ENCODE measurements around the gene BHLHE40. TPM values are rescaled to one million over a fixed set of nuclear protein-coding genes. Genes with fewer than 3 reads are reported as not detected.

The BHLHE40 gene
- total and polyA plus RNA-seq, 2 donors (not counting 1 experiment from before 2014, with no cell fraction given) = 16.7 to 28.4 TPM

- Histone ChIP-seq H3K4me3 (replicated peaks in 1 of 4; ENCODE audit: control extremely low read depth in 1 of 4, insufficient read depth in 1 of 4, low read depth in 3 of 4, low read length in 4 of 4) (peak overlapping the region; percentile 75 to 97 (median 80)), H3K79me2 (ENCODE audit: control insufficient read depth, insufficient read depth, low read length) (peaks cover 34% of the 10 kb centered on the region), H3K9me3 (ENCODE audit: control insufficient read depth, insufficient read depth, low read depth, low read length) (no peaks in the 10 kb centered on the region), H3K9ac (ENCODE audit: insufficient read depth, low read length) (peak overlapping the region; percentile 99), H3K36me3 (ENCODE audit: control insufficient read depth, insufficient read depth, low read length) (peaks cover 5% of the 10 kb centered on the region), H3K27me3 (ENCODE audit: control insufficient read depth, insufficient read depth, low read length) (no peaks in the 10 kb centered on the region), H2AFZ (ENCODE audit: low read length) (no peak overlapping the region), H3K4me2 (ENCODE audit: extremely low read depth, insufficient read depth, low read length) (peak overlapping the region; percentile 84), H3K4me1 (ENCODE audit: control insufficient read depth, extremely low read depth, insufficient read depth, low read length) (peaks cover 25% of the 10 kb centered on the region), H4K20me1 (ENCODE audit: control insufficient read depth, extremely low read depth, insufficient read depth, low read length) (no peaks in the 10 kb centered on the region), H3K27ac (ENCODE audit: insufficient read depth, low read length) (peak overlapping the region; percentile 97)
- peak; percentile 93 to 94 for DNase-seq (ENCODE audit: low read depth in 2 of 2)
- TF ChIP-seq EZH2 (IDR thresholded peaks at IDR 0.05; ENCODE audit: low read length, missing control alignments) = no peak
- peak; percentile 95 to 97 for TF ChIP-seq CTCF (conservative IDR thresholded peaks at IDR 0.05 in 1 of 2, IDR thresholded peaks at IDR 0.05 in 1 of 2; ENCODE audit: low read depth in 1 of 2, low read length in 2 of 2)
Observed at GRCh38 chr3:4980229-4981203, 1.3 kb downstream of the BHLHE40 start.

- peaks cover 34% of the 10 kb centered on the region for H3K79me2 ChIP-seq (ENCODE audit: control insufficient read depth, insufficient read depth, low read length)
- no peaks in the 10 kb centered on the region for H3K27me3 ChIP-seq (ENCODE audit: control insufficient read depth, insufficient read depth, low read length)
- DNase-seq (ENCODE audit: low read depth in 2 of 2) = peak in 1 of 2 donors; percentile 33
- H3K4me3 ChIP-seq (replicated peaks in 1 of 4; ENCODE audit: control extremely low read depth in 1 of 4, insufficient read depth in 1 of 4, low read depth in 3 of 4, low read length in 4 of 4) = peak overlapping the region; percentile 28 to 97 (median 53)
- H3K27ac ChIP-seq (ENCODE audit: insufficient read depth, low read length) = peak overlapping the region; percentile 57
- peak overlapping the region; percentile 92 for H3K4me2 ChIP-seq (ENCODE audit: extremely low read depth, insufficient read depth, low read length)
- H3K36me3 ChIP-seq (ENCODE audit: control insufficient read depth, insufficient read depth, low read length) = peaks cover 5% of the 10 kb centered on the region
- no peaks in the 10 kb centered on the region for H3K9me3 ChIP-seq (ENCODE audit: control insufficient read depth, insufficient read depth, low read depth, low read length)
- H3K4me1 ChIP-seq (ENCODE audit: control insufficient read depth, extremely low read depth, insufficient read depth, low read length) = peaks cover 32% of the 10 kb centered on the region
- no peak for TF ChIP-seq CTCF (conservative IDR thresholded peaks at IDR 0.05 in 1 of 2, IDR thresholded peaks at IDR 0.05 in 1 of 2; ENCODE audit: low read depth in 1 of 2, low read length in 2 of 2)
- no peak for TF ChIP-seq EZH2 (IDR thresholded peaks at IDR 0.05; ENCODE audit: low read length, missing control alignments)
- H4K20me1 ChIP-seq (ENCODE audit: control insufficient read depth, extremely low read depth, insufficient read depth, low read length) = no peaks in the 10 kb centered on the region
- peak overlapping the region; percentile 29 for H3K9ac ChIP-seq (ENCODE audit: insufficient read depth, low read length)
- H2AFZ ChIP-seq (ENCODE audit: low read length) = no peak overlapping the region
Observed at GRCh38 chr3:4981294-4981664, 2.0 kb downstream of the BHLHE40 start.

GRCh38 chr3:4981665-4982494, 2.6 kb downstream of the BHLHE40 start:
- Histone ChIP-seq H3K79me2 (ENCODE audit: control insufficient read depth, insufficient read depth, low read length) (peaks cover 34% of the 10 kb centered on the region), H3K4me2 (ENCODE audit: extremely low read depth, insufficient read depth, low read length) (peak overlapping the region; percentile 92), H3K9me3 (ENCODE audit: control insufficient read depth, insufficient read depth, low read depth, low read length) (no peaks in the 10 kb centered on the region), H3K36me3 (ENCODE audit: control insufficient read depth, insufficient read depth, low read length) (peaks cover 5% of the 10 kb centered on the region), H3K27me3 (ENCODE audit: control insufficient read depth, insufficient read depth, low read length) (no peaks in the 10 kb centered on the region), H4K20me1 (ENCODE audit: control insufficient read depth, extremely low read depth, insufficient read depth, low read length) (no peaks in the 10 kb centered on the region), H3K9ac (ENCODE audit: insufficient read depth, low read length) (no peak overlapping the region), H3K4me1 (ENCODE audit: control insufficient read depth, extremely low read depth, insufficient read depth, low read length) (peaks cover 34% of the 10 kb centered on the region), H3K4me3 (replicated peaks in 1 of 4; ENCODE audit: control extremely low read depth in 1 of 4, insufficient read depth in 1 of 4, low read depth in 3 of 4, low read length in 4 of 4) (peak overlapping the region; percentile 28 to 97 (median 53)), H2AFZ (ENCODE audit: low read length) (no peak overlapping the region), H3K27ac (ENCODE audit: insufficient read depth, low read length) (peak overlapping the region; percentile 57)
- peak; percentile 76 to 85 for DNase-seq (ENCODE audit: low read depth in 2 of 2)
- peak; percentile 47 to 60 for TF ChIP-seq CTCF (conservative IDR thresholded peaks at IDR 0.05 in 1 of 2, IDR thresholded peaks at IDR 0.05 in 1 of 2; ENCODE audit: low read depth in 1 of 2, low read length in 2 of 2)
- no peak for TF ChIP-seq EZH2 (IDR thresholded peaks at IDR 0.05; ENCODE audit: low read length, missing control alignments)

All from fibroblast of lung (primary cell).